Gastrocnemius medialis (tissue), 4 donors: Measurements from ENCODE around the gene GAD2.

Experiments
- POLR2A ChIP-seq, 2 donors: fragments of 450-650 bp; IDR thresholded peaks; one replicate each; pipeline ENCODE4 v1.6.1; 2017; ENCODE audit warnings: antibody characterized with exemption in 2 of 2, mild to moderate bottlenecking in 2 of 2, moderate library complexity in 2 of 2
- TF ChIP-seq, protein P1 (sequence below), 5 experiments: fragments of 450-650 bp in 3 of 5; fragments of 200-600 bp in 2 of 5; sonication (generic) in 2 of 5; IDR thresholded peaks in 4 of 5; conservative IDR thresholded peaks in 1 of 5; 1 replicate in 4 of 5; 2 replicates in 1 of 5; pipeline ENCODE4 v1.5.1; 2016 to 2019; ENCODE audit warnings: antibody characterized with exemption in 5 of 5, mild to moderate bottlenecking in 3 of 5, moderate library complexity in 3 of 5

DNA sequence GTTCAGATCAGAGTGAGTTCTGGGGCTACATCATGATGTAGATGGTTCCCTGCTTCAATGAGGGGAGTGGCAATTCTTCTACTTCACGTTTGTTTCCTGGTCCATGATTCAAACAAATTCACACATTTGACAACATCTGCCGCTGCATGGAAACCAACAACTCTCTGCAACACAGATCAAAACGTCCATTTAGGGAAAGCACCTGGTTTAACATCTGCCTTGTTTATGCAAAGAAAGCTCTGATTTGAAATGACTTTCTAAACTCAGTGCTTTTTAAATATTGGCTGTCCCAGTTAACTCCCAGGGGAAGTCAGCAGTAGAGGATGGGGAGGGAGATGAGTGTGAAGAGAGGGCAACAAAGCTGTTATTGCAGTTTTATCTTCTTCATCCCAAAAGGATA, 93.8 kb downstream of the GAD2 start:
- no peak for TF ChIP-seq POLR2A (IDR thresholded peaks at IDR 0.05)
- TF ChIP-seq, protein P1, sequence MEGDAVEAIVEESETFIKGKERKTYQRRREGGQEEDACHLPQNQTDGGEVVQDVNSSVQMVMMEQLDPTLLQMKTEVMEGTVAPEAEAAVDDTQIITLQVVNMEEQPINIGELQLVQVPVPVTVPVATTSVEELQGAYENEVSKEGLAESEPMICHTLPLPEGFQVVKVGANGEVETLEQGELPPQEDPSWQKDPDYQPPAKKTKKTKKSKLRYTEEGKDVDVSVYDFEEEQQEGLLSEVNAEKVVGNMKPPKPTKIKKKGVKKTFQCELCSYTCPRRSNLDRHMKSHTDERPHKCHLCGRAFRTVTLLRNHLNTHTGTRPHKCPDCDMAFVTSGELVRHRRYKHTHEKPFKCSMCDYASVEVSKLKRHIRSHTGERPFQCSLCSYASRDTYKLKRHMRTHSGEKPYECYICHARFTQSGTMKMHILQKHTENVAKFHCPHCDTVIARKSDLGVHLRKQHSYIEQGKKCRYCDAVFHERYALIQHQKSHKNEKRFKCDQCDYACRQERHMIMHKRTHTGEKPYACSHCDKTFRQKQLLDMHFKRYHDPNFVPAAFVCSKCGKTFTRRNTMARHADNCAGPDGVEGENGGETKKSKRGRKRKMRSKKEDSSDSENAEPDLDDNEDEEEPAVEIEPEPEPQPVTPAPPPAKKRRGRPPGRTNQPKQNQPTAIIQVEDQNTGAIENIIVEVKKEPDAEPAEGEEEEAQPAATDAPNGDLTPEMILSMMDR (IDR thresholded peaks at IDR 0.05 in 4 of 5, conservative IDR thresholded peaks at IDR 0.05 in 1 of 5), result no peak
